IMR-90 (cell line): ENCODE measurements around the gene GRIK5. TPM values are rescaled to one million over a fixed set of nuclear protein-coding genes. Genes with fewer than 3 reads are reported as not detected.

Experiments
- ATAC-seq: fragments of 200-7000 bp; cut with Tn5 transposase; 2 replicates; pipeline ENCODE4 v1.9.1; 2020; ENCODE audit warnings: low read depth, mild to moderate bottlenecking, moderate library complexity
- BruUV-seq: library from RNA; stranded (reverse); fragments of 400-500 nt; replicated peaks from 2 replicates; lab custom pipeline; 2021; lab: Mats Ljungman, UMichigan
- CTCF ChIA-PET: fragments of 300-600 bp; formaldehyde crosslinking; extraction: SDS; loops from one replicate; lab custom pipeline; 2021; ENCODE audit warnings: antibody characterized with exemption; lab: Yijun Ruan, JAX
- POLR2A ChIA-PET: fragments of 300-600 bp; sonication (Branson Sonifier 250); formaldehyde crosslinking; loops from one replicate; lab custom pipeline; 2022; ENCODE audit warnings: antibody characterized with exemption; ENCODE audit not compliant: unreplicated experiment; lab: Charles Lee
- DNase-seq: peaks from one replicate; pipeline ENCODE4 v3.0.0; 2013
- H2AFZ ChIP-seq: replicated peaks from 2 replicates; pipeline ENCODE3; 2013; ENCODE audit warnings: low read length, mild to moderate bottlenecking; ENCODE audit not compliant: poor library complexity
- H2AK5ac ChIP-seq: 2 replicates; pipeline ENCODE4 v1.6.1; 2013; ENCODE audit warnings: low read depth, low read length, inconsistent platforms
- H2AK9ac ChIP-seq: replicated peaks from 2 replicates; pipeline ENCODE3; 2013; ENCODE audit warnings: mild to moderate bottlenecking, low read depth, low read length, moderate library complexity; ENCODE audit not compliant: poor library complexity
- H2BK120ac ChIP-seq: 2 replicates; pipeline ENCODE4 v1.6.1; 2013; ENCODE audit warnings: low read depth, low read length, inconsistent platforms
- H2BK15ac ChIP-seq: 3 replicates; pipeline ENCODE4 v1.6.1; 2013; ENCODE audit warnings: low read depth, low read length, inconsistent platforms
- H2BK20ac ChIP-seq: 2 replicates; pipeline ENCODE4 v1.6.1; 2013; ENCODE audit warnings: low read depth, mild to moderate bottlenecking, inconsistent platforms, low read length, moderate library complexity
- H2BK5ac ChIP-seq: 2 replicates; pipeline ENCODE4 v1.6.1; 2013; ENCODE audit warnings: mild to moderate bottlenecking, low read depth, low read length, inconsistent platforms; ENCODE audit not compliant: poor library complexity, severe bottlenecking
- H3K14ac ChIP-seq: replicated peaks from 2 replicates; pipeline ENCODE4 v1.6.1; 2013; ENCODE audit warnings: low read depth, low read length, inconsistent platforms
- H3K18ac ChIP-seq: 2 replicates; pipeline ENCODE4 v1.6.1; 2013; ENCODE audit warnings: low read depth, low read length, control low read depth
- H3K23ac ChIP-seq: 2 replicates; pipeline ENCODE4 v1.6.1; 2013; ENCODE audit warnings: low read depth, low read length, inconsistent platforms
- H3K27ac ChIP-seq: 2 replicates; pipeline ENCODE4 v1.5.1; 2013; ENCODE audit warnings: mild to moderate bottlenecking, control low read depth, low read length; ENCODE audit not compliant: insufficient read depth
- H3K27me3 ChIP-seq: 2 replicates; pipeline ENCODE4 v1.6.1; 2013; ENCODE audit warnings: low read length; ENCODE audit not compliant: control insufficient read depth, insufficient read depth
- H3K36me3 ChIP-seq: 2 replicates; pipeline ENCODE4 v1.6.1; 2013; ENCODE audit warnings: low read length, mixed read lengths; ENCODE audit not compliant: control insufficient read depth, insufficient read depth
- H3K4ac ChIP-seq: 2 replicates; pipeline ENCODE4 v1.6.1; 2013; ENCODE audit warnings: low read depth, low read length, inconsistent platforms
- H3K4me1 ChIP-seq: 2 replicates; pipeline ENCODE4 v1.6.1; 2013; ENCODE audit warnings: low read length, mixed read lengths; ENCODE audit not compliant: control insufficient read depth, insufficient read depth
- H3K4me2 ChIP-seq: 2 replicates; pipeline ENCODE4 v1.6.1; 2013; ENCODE audit warnings: low read depth, mild to moderate bottlenecking, control low read depth, low read length, moderate library complexity
- H3K4me3 ChIP-seq: 2 replicates; pipeline ENCODE4 v1.5.1; 2013; ENCODE audit warnings: low read depth, mild to moderate bottlenecking, control low read depth, low read length, moderate library complexity; ENCODE audit not compliant: insufficient read depth
- H3K56ac ChIP-seq: 2 replicates; pipeline ENCODE4 v1.6.1; 2013; ENCODE audit warnings: low read length, inconsistent platforms; ENCODE audit not compliant: insufficient read depth; ENCODE audit errors: extremely low read depth
- H3K79me1 ChIP-seq, 2 experiments: 2 replicates each; pipeline ENCODE4 v1.6.1; 2013; ENCODE audit warnings: low read length in 2 of 2, inconsistent platforms in 1 of 2, low read depth in 1 of 2
- H3K9ac ChIP-seq: 2 replicates; pipeline ENCODE4 v1.6.1; 2013; ENCODE audit warnings: low read depth, low read length, control low read depth
- H3K9me1 ChIP-seq: 2 replicates; pipeline ENCODE4 v1.6.1; 2013; ENCODE audit warnings: low read length, inconsistent platforms; ENCODE audit not compliant: insufficient read depth
- H3K9me3 ChIP-seq: 2 replicates; pipeline ENCODE4 v1.6.1; 2013; ENCODE audit warnings: low read length; ENCODE audit not compliant: control insufficient read depth, insufficient read depth
- H4K20me1 ChIP-seq: 2 replicates; pipeline ENCODE4 v1.6.1; 2013; ENCODE audit warnings: low read length, inconsistent platforms; ENCODE audit not compliant: insufficient read depth
- H4K5ac ChIP-seq: 2 replicates; pipeline ENCODE4 v1.6.1; 2013; ENCODE audit warnings: mild to moderate bottlenecking, low read depth, low read length, control low read depth
- H4K8ac ChIP-seq, 2 experiments: 2 replicates each; pipeline ENCODE4 v1.6.1; 2013; ENCODE audit warnings: low read depth in 2 of 2, low read length in 2 of 2, control low read depth in 1 of 2, inconsistent platforms in 1 of 2
- H4K91ac ChIP-seq: 2 replicates; pipeline ENCODE4 v1.6.1; 2013; ENCODE audit warnings: low read depth, low read length, inconsistent platforms; ENCODE audit not compliant: insufficient read depth
- BHLHE40 ChIP-seq: fragments of 150-350 bp; IDR thresholded peaks from 2 replicates; pipeline ENCODE4 v1.6.1; 2016; ENCODE audit warnings: mild to moderate bottlenecking, low read depth, low read length
- CEBPB ChIP-seq: IDR thresholded peaks from 2 replicates; pipeline ENCODE4 v1.6.1; 2012; ENCODE audit warnings: low read depth, low read length, improper control_type of control experiment
- CHD1 ChIP-seq: IDR thresholded peaks from 2 replicates; pipeline ENCODE4 v1.6.1; 2012; ENCODE audit warnings: low read depth, low read length, improper control_type of control experiment
- CTCF ChIP-seq: conservative IDR thresholded peaks from 2 replicates; pipeline ENCODE4 v1.5.1; 2012; ENCODE audit warnings: mild to moderate bottlenecking, low read depth, low read length, improper control_type of control experiment
- ELK1 ChIP-seq: fragments of 150-350 bp; IDR thresholded peaks from 2 replicates; pipeline ENCODE4 v1.6.1; 2016; ENCODE audit warnings: low read depth, mild to moderate bottlenecking, low read length, moderate library complexity, borderline replicate concordance
- FOS ChIP-seq: fragments of 150-350 bp; IDR thresholded peaks from 2 replicates; pipeline ENCODE4 v1.6.1; 2016; ENCODE audit warnings: low read depth, low read length
- MAFK ChIP-seq: IDR thresholded peaks from 2 replicates; pipeline ENCODE4 v1.6.1; 2012; ENCODE audit warnings: low read depth, low read length, improper control_type of control experiment
- MAZ ChIP-seq: IDR thresholded peaks from 2 replicates; pipeline ENCODE4 v1.6.1; 2012; ENCODE audit warnings: low read depth, mild to moderate bottlenecking, low read length, improper control_type of control experiment, moderate library complexity, borderline replicate concordance
- MXI1 ChIP-seq: IDR thresholded peaks from 2 replicates; pipeline ENCODE4 v1.6.1; 2012; ENCODE audit warnings: low read depth, mild to moderate bottlenecking, low read length, moderate library complexity, borderline replicate concordance
- NFE2L2 ChIP-seq: fragments of 150-350 bp; IDR thresholded peaks from 2 replicates; pipeline ENCODE4 v1.6.1; 2016; ENCODE audit warnings: low read depth, mild to moderate bottlenecking, low read length
- POLR2A ChIP-seq: IDR thresholded peaks from 2 replicates; pipeline ENCODE4 v1.6.1; 2012; ENCODE audit warnings: mild to moderate bottlenecking, low read depth, low read length
- RAD21 ChIP-seq: IDR thresholded peaks from 2 replicates; pipeline ENCODE4 v1.6.1; 2012; ENCODE audit warnings: low read length, improper control_type of control experiment
- RCOR1 ChIP-seq: IDR thresholded peaks from 2 replicates; pipeline ENCODE4 v1.6.1; 2012; ENCODE audit warnings: mild to moderate bottlenecking, low read length, improper control_type of control experiment; ENCODE audit not compliant: insufficient replicate concordance
- RFX5 ChIP-seq: IDR thresholded peaks from 2 replicates; pipeline ENCODE4 v1.8.0; 2012; ENCODE audit warnings: low read depth, mild to moderate bottlenecking, low read length, moderate library complexity
- SMC3 ChIP-seq: fragments of 150-350 bp; IDR thresholded peaks from 2 replicates; pipeline ENCODE4 v1.6.1; 2016; ENCODE audit warnings: low read depth, mild to moderate bottlenecking, antibody characterized with exemption, low read length, moderate library complexity
- USF2 ChIP-seq: fragments of 150-350 bp; IDR thresholded peaks from 2 replicates; pipeline ENCODE4 v1.6.1; 2017; ENCODE audit warnings: mild to moderate bottlenecking, antibody characterized with exemption, low read length, low read depth
- WGBS, 2 experiments: methylation state at CpG; one replicate each; pipeline versions ENCODE4 v1.1.5 to v1.1.7; 2013; ENCODE audit warnings: missing lambda C conversion rate in 2 of 2; ENCODE audit not compliant: insufficient read length in 1 of 2; ENCODE audit errors: extremely low coverage in 2 of 2; 5-methylcytosine and 5-hydroxymethylcytosine counted together
- dilution Hi-C: fragments of 300-500 bp; cut with HindIII; formaldehyde crosslinking; loops from one replicate; pipeline ENCODE4 v1.14.3; 2018; ENCODE audit warnings: low sequenced_read_pairs; ENCODE audit not compliant: unreplicated experiment
- in situ Hi-C: fragments of 300-500 bp; cut with MboI; formaldehyde crosslinking; loops from 3 replicates; pipeline ENCODE4 v1.14.3; 2019; ENCODE audit warnings: low sequenced_read_pairs, inconsistent platforms, mixed read lengths
- intact Hi-C: fragments of 100-400 bp; cut with micrococcal nuclease; formaldehyde crosslinking; loops from 2 replicates; pipeline ENCODE4 v1.10.0; 2022
- polyA plus RNA-seq, 3 experiments: library from polyadenylated mRNA; depleted of rRNA; stranded (reverse); fragments of >200 nt; gene quantifications; 2 replicates each; pipeline ENCODE4 v1.2.3, GENCODE V29; 2012; ENCODE audit warnings: low replicate concordance in 1 of 3
- total RNA-seq: library from RNA; depleted of rRNA; stranded (reverse); fragments of >200 nt; gene quantifications from 2 replicates; pipeline ENCODE4 v1.2.3, GENCODE V29; 2012

The GRIK5 gene
- total and polyA plus RNA-seq, 2 of the 4 experiments (the other 2 are of a cell fraction) = 0.10 TPM; not detected in 1

- dilution Hi-C loops = no loop called here
- no peak overlapping the region for H3K23ac ChIP-seq
These were observed 32.4 kb downstream of the GRIK5 start for GRCh38 chr19:42037649-42038048.

More at GRCh38 chr19:42037649-42038048, 32.4 kb downstream of the GRIK5 start:
- no peak overlapping the region for H2BK5ac ChIP-seq
- ChIA-PET CTCF (no interaction called here), POLR2A (no interaction called here)
- H3K4ac ChIP-seq = no peak overlapping the region
- H2BK15ac ChIP-seq = no peak overlapping the region
- no peaks in the 10 kb centered on the region for H3K9me1 ChIP-seq
- H2BK20ac ChIP-seq = no peak overlapping the region
- DNase-seq (no peak), ATAC-seq (no peak)
- no peaks in the 10 kb centered on the region for H3K79me1 ChIP-seq
- H3K4me3 ChIP-seq = no peak overlapping the region
- H2AK5ac ChIP-seq = no peak overlapping the region
- H4K5ac ChIP-seq = no peak overlapping the region
- H3K56ac ChIP-seq = no peak overlapping the region
- no peaks in the 10 kb centered on the region for H4K20me1 ChIP-seq
- no peaks in the 10 kb centered on the region for H3K36me3 ChIP-seq
- H4K91ac ChIP-seq = no peak overlapping the region
- no peak overlapping the region for H3K4me2 ChIP-seq
- BruUV-seq = no TSS peak
- no peak overlapping the region for H3K27ac ChIP-seq
- peaks cover 22% of the 10 kb centered on the region for H3K27me3 ChIP-seq
- no peaks in the 10 kb centered on the region for H3K4me1 ChIP-seq
- H3K18ac ChIP-seq = no peak overlapping the region
- no peak overlapping the region for H4K8ac ChIP-seq
- WGBS, 2 experiments = 60% methylated on average over 3 of the region's 5 CpGs; no CpG with 5 or more reads in 1 of the 2 experiments
- in situ Hi-C loops = no loop called here
- no peaks in the 10 kb centered on the region for H3K9me3 ChIP-seq
- no peak overlapping the region for H2BK120ac ChIP-seq
- intact Hi-C loops = loop anchor here (10.0 kb wide), 1 partner anchor 153 kb away; the partner anchor contains the start of gene ARHGEF1
- H3K14ac ChIP-seq = no peak overlapping the region
- H2AFZ ChIP-seq = peak overlapping the region; percentile 23
- no peak overlapping the region for H2AK9ac ChIP-seq
- no peak overlapping the region for H3K9ac ChIP-seq
- no peak for TF ChIP-seq CTCF
- TF ChIP-seq FOS = no peak
- no peak for TF ChIP-seq BHLHE40
- no peak for TF ChIP-seq CHD1
- TF ChIP-seq MAFK = no peak
- no peak for TF ChIP-seq POLR2A
- TF ChIP-seq NFE2L2 = no peak
- TF ChIP-seq RCOR1 = no peak
- TF ChIP-seq USF2 = no peak
- TF ChIP-seq RAD21 = no peak
- no peak for TF ChIP-seq CEBPB
- TF ChIP-seq SMC3 = no peak
- TF ChIP-seq MXI1 = no peak
- no peak for TF ChIP-seq ELK1
- TF ChIP-seq RFX5 = no peak
- no peak for TF ChIP-seq MAZ
